RWPE2 (cell line): ENCODE data around the gene DNM1L.

Source experiments
- ATAC-seq: fragments of 200-7000 bp; cut with Tn5 transposase; 3 replicates; pipeline ENCODE4 v1.9.1; 2021; ENCODE audit warnings: low read depth
- DNase-seq: peaks from one replicate; pipeline ENCODE4 v3.0.0-alpha.2; 2020; ENCODE audit warnings: low spot score
- H3K27ac ChIP-seq: fragments of 450-650 bp; 2 replicates; pipeline ENCODE4 v1.5.1; 2017; ENCODE audit warnings: mild to moderate bottlenecking; ENCODE audit not compliant: poor library complexity, severe bottlenecking
- H3K27me3 ChIP-seq: fragments of 250-450 bp; sonication (Bioruptor Pico); 2 replicates; pipeline ENCODE4 v1.5.1; 2021; ENCODE audit warnings: mild to moderate bottlenecking, moderate library complexity; ENCODE audit not compliant: insufficient read depth, poor library complexity, severe bottlenecking
- H3K36me3 ChIP-seq: fragments of 250-450 bp; sonication (Bioruptor Pico); 2 replicates; pipeline ENCODE4 v1.5.1; 2020; ENCODE audit warnings: low read depth, mild to moderate bottlenecking, moderate library complexity
- H3K4me1 ChIP-seq: fragments of 250-450 bp; sonication (Bioruptor Pico); 2 replicates; pipeline ENCODE4 v1.5.1; 2021; ENCODE audit warnings: mild to moderate bottlenecking, moderate library complexity; ENCODE audit not compliant: insufficient read depth, poor library complexity, severe bottlenecking
- H3K4me3 ChIP-seq: fragments of 250-450 bp; sonication (Bioruptor Pico); 2 replicates; pipeline ENCODE4 v1.5.1; 2021; ENCODE audit warnings: mild to moderate bottlenecking, moderate library complexity; ENCODE audit not compliant: severe bottlenecking
- H3K9me3 ChIP-seq: fragments of 250-450 bp; sonication (Bioruptor Pico); 2 replicates; pipeline ENCODE4 v1.5.1; 2021; ENCODE audit warnings: mild to moderate bottlenecking, moderate library complexity; ENCODE audit not compliant: severe bottlenecking
- CTCF ChIP-seq: fragments of 450-650 bp; IDR thresholded peaks from one replicate; pipeline ENCODE4 v1.5.1; 2017; ENCODE audit warnings: mild to moderate bottlenecking, moderate library complexity; ENCODE audit not compliant: poor library complexity, severe bottlenecking

DNM1L gene

GRCh38 chr12:32662665-32663064 is 16.4 kb upstream of the DNM1L start:
- H3K27me3 ChIP-seq, result no peaks in the 10 kb centered on the region
- ATAC-seq, result no peak
- DNase-seq, result no peak
- peaks cover 3% of the 10 kb centered on the region for H3K4me1 ChIP-seq
- H3K27ac ChIP-seq, result no peak overlapping the region
- TF ChIP-seq CTCF, result no peak
- no peaks in the 10 kb centered on the region for H3K9me3 ChIP-seq
- H3K4me3 ChIP-seq, result no peak overlapping the region
- H3K36me3 ChIP-seq, result no peaks in the 10 kb centered on the region

- Histone ChIP-seq H3K4me3 (peak overlapping the region; percentile 28), H3K27me3 (no peaks in the 10 kb centered on the region), H3K9me3 (peaks cover 7% of the 10 kb centered on the region), H3K4me1 (peaks cover 3% of the 10 kb centered on the region), H3K27ac (peak overlapping the region; percentile 33), H3K36me3 (no peaks in the 10 kb centered on the region)
- TF ChIP-seq CTCF, result no peak
- DNase-seq (no peak), ATAC-seq (peak; percentile 67)
Measured at GRCh38 chr12:32666018-32666417, 13.1 kb upstream of the DNM1L start.

DNA sequence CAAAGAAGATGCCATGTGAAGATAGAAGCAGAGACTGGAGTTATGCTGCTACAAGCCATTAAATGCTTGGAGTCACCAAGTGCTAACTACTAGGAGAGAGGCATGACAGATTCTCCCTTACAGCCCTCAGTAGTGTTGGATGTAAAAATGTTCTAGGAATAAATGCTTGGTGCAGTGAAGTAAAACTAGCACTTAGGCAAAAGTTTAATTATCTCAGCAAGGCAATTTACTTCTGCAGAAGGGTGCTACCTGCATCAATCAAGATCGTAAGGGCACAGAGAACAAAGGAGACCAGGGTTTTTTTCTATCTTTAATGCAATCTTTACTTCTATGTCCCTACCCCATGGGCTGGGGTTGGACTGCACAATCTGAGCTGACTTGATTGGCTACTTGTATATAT is 9.5 kb upstream of the DNM1L start:
- peaks cover 3% of the 10 kb centered on the region for H3K4me1 ChIP-seq
- no peaks in the 10 kb centered on the region for H3K36me3 ChIP-seq
- no peak overlapping the region for H3K27ac ChIP-seq
- ATAC-seq (no peak), DNase-seq (no peak)
- peaks cover 7% of the 10 kb centered on the region for H3K9me3 ChIP-seq
- TF ChIP-seq CTCF, result no peak
- H3K4me3 ChIP-seq, result no peak overlapping the region
- H3K27me3 ChIP-seq, result no peaks in the 10 kb centered on the region

DNA sequence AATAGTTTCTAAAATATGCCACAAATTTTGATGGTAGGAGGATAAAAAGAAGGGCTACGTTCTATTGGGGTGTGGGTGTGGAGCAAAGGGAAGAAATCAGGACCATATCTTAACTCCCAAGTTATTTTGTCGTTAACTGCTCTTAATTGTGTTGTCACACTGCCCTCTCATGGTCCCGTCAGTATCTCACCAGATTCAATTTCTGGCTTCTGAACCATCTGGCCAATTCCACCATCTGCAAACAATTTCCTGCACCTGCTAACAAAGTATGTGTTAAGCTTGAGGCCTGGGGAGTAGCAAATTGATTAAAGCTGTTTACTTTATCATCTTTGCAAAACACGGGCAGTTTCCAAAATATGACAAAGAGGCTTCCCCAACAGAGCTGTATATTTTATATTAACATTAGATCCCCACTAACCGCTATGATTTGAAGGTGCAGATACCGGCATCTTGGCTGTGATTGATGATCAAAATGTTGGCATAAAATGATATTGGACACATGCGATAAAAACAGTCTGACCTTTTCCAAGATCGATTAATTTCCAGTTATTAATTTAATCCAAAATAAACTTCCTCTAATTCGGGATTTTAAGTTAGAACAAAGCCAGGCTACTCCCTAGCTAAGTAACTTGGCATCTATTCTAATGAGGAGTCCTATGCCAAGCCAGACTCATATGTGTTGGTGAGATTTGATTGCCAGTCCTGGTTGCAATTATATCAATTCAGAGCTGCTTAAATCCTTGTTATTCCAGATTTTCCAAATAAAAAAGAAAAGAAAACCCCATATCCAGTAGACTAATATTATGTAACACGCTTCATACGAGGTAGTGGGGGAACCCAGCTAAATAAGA is 6.9 kb upstream of the DNM1L start:
- Histone ChIP-seq H3K27me3 (no peaks in the 10 kb centered on the region), H3K27ac (no peak overlapping the region), H3K4me1 (no peaks in the 10 kb centered on the region), H3K36me3 (no peaks in the 10 kb centered on the region), H3K4me3 (no peak overlapping the region), H3K9me3 (peaks cover 7% of the 10 kb centered on the region)
- no peak for DNase-seq
- TF ChIP-seq CTCF, result peak; percentile 72
- peak; percentile 77 for ATAC-seq

DNA sequence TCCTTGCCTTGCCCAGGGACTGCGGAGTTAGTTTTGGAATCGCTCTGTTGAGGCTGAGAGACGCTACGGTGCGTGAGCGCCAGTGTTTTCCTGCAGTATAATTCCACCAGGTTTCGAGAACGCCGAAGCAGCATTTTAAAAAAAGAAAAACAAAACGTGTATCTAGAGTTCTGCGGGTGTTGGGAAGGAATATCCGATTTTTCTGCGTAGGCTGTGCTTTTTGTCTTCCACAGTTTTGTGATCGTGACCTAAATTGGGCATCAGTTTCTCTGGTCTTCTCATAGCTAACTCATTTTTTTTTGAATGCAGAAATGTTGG is 778 bp downstream of the DNM1L start:
- peak; percentile 9; the same call in 2 of the 3 replicates for ATAC-seq

More for the DNA sequence above, 778 bp downstream of the DNM1L start:
- peak overlapping the region; percentile 84 for H3K27ac ChIP-seq
- no peak for DNase-seq
- peak overlapping the region; percentile 64 for H3K4me3 ChIP-seq
- H3K9me3 ChIP-seq, result no peaks in the 10 kb centered on the region
- no peaks in the 10 kb centered on the region for H3K27me3 ChIP-seq
- H3K4me1 ChIP-seq, result peaks cover 19% of the 10 kb centered on the region
- H3K36me3 ChIP-seq, result peaks cover 22% of the 10 kb centered on the region
- TF ChIP-seq CTCF, result no peak
